Mesendoderm (in vitro differentiated cells): ENCODE data around the gene ZIM2.

Experiments used
- DNase-seq: peaks from one replicate; pipeline ENCODE4 v3.0.0; 2013
- H2AK5ac ChIP-seq: 2 replicates; pipeline ENCODE4 v1.6.1; 2013; ENCODE audit warnings: low read length, inconsistent platforms
- H2BK120ac ChIP-seq: 2 replicates; pipeline ENCODE4 v1.6.1; 2013; ENCODE audit warnings: low read depth, mild to moderate bottlenecking, low read length, moderate library complexity, mixed read lengths
- H2BK15ac ChIP-seq: replicated peaks from 2 replicates; pipeline ENCODE4 v1.6.1; 2013; ENCODE audit warnings: low read depth, mild to moderate bottlenecking, moderate library complexity
- H2BK5ac ChIP-seq: 2 replicates; pipeline ENCODE4 v1.6.1; 2013; ENCODE audit warnings: low read length, inconsistent platforms
- H3K18ac ChIP-seq: 2 replicates; pipeline ENCODE4 v1.6.1; 2013; ENCODE audit warnings: mild to moderate bottlenecking, low read length, mixed read lengths
- H3K23ac ChIP-seq: one replicate; pipeline ENCODE4 v1.6.1; 2013; ENCODE audit warnings: low read length
- H3K27ac ChIP-seq: 2 replicates; pipeline ENCODE4 v1.5.1; 2013; ENCODE audit warnings: low read depth, mild to moderate bottlenecking, inconsistent platforms, low read length, moderate library complexity
- H3K27me3 ChIP-seq: 2 replicates; pipeline ENCODE4 v1.6.1; 2013; ENCODE audit warnings: low read length, control low read depth, mild to moderate bottlenecking, inconsistent platforms; ENCODE audit not compliant: insufficient read depth, poor library complexity
- H3K36me3 ChIP-seq: 2 replicates; pipeline ENCODE4 v1.6.1; 2013; ENCODE audit warnings: low read length, inconsistent platforms; ENCODE audit not compliant: control insufficient read depth, insufficient read depth
- H3K4ac ChIP-seq: one replicate; pipeline ENCODE4 v1.6.1; 2013; ENCODE audit warnings: low read depth, mild to moderate bottlenecking, low read length, moderate library complexity
- H3K4me1 ChIP-seq: 2 replicates; pipeline ENCODE4 v1.6.1; 2013; ENCODE audit warnings: low read depth, low read length, inconsistent platforms; ENCODE audit not compliant: control insufficient read depth
- H3K4me2 ChIP-seq: 2 replicates; pipeline ENCODE4 v1.6.1; 2013; ENCODE audit warnings: low read length
- H3K4me3 ChIP-seq: 2 replicates; pipeline ENCODE4 v1.5.1; 2013; ENCODE audit warnings: mild to moderate bottlenecking, low read length
- H3K56ac ChIP-seq: one replicate; pipeline ENCODE4 v1.6.1; 2013; ENCODE audit warnings: low read length
- H3K79me1 ChIP-seq: 2 replicates; pipeline ENCODE4 v1.6.1; 2013; ENCODE audit warnings: low read length, inconsistent platforms
- H3K79me2 ChIP-seq: 2 replicates; pipeline ENCODE4 v1.6.1; 2013; ENCODE audit warnings: mild to moderate bottlenecking, low read length; ENCODE audit not compliant: control insufficient read depth, insufficient read depth
- H3K9ac ChIP-seq: 2 replicates; pipeline ENCODE4 v1.6.1; 2013; ENCODE audit warnings: low read length, inconsistent platforms
- H4K5ac ChIP-seq: one replicate; pipeline ENCODE4 v1.6.1; 2013; ENCODE audit warnings: low read length
- H4K8ac ChIP-seq: one replicate; pipeline ENCODE4 v1.6.1; 2013; ENCODE audit warnings: low read depth, mild to moderate bottlenecking, control low read depth, low read length, moderate library complexity
- WGBS: extraction: QIAGEN DNeasy Blood & Tissue Kit; methylation state at CpG from one replicate; pipeline ENCODE4 v1.1.7; 2013; ENCODE audit warnings: low lambda C conversion rate, missing lambda C conversion rate; ENCODE audit not compliant: insufficient coverage; ENCODE audit errors: extremely low coverage; 5-methylcytosine and 5-hydroxymethylcytosine counted together

The ZIM2 gene

DNA sequence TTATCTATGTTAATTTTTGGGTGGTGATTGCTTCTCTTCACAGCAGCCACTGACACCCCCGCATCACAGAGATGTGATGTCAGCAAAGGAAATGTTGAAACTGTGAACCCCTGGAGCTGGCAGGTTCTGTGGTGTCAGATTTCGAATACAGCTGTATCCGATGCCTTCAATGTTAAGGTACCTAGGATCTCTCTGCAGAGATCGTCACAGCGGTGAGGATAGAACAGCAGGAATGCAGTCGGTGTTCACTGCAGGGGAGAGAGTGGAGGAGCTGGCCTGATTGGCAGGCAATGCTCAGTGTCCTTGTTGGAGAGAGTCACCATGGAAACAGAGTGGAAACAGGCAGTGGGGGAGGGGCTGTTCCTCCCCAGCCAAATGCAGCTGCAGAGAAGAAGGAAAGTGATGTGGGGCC lies 89.4 kb downstream of the ZIM2 start:
- no peak overlapping the region for H3K4ac ChIP-seq
- no peak overlapping the region for H4K8ac ChIP-seq
- no peak overlapping the region for H3K23ac ChIP-seq
- H3K79me2 ChIP-seq, result no peaks in the 10 kb centered on the region
- no peak overlapping the region for H3K18ac ChIP-seq
- H3K27ac ChIP-seq, result no peak overlapping the region
- no peak overlapping the region for H2BK5ac ChIP-seq
- H2AK5ac ChIP-seq, result no peak overlapping the region
- H3K36me3 ChIP-seq, result no peaks in the 10 kb centered on the region
- H4K5ac ChIP-seq, result no peak overlapping the region
- no peaks in the 10 kb centered on the region for H3K27me3 ChIP-seq
- peak; percentile 94 for DNase-seq
- no peaks in the 10 kb centered on the region for H3K79me1 ChIP-seq
- no peak overlapping the region for H3K56ac ChIP-seq
- WGBS, result no CpG with 5 or more reads among the region's 6 CpGs
- no peak overlapping the region for H3K9ac ChIP-seq
- H3K4me2 ChIP-seq, result no peak overlapping the region
- no peaks in the 10 kb centered on the region for H3K4me1 ChIP-seq
- H2BK120ac ChIP-seq, result no peak overlapping the region
- no peak overlapping the region for H3K4me3 ChIP-seq
- no peak overlapping the region for H2BK15ac ChIP-seq

DNA sequence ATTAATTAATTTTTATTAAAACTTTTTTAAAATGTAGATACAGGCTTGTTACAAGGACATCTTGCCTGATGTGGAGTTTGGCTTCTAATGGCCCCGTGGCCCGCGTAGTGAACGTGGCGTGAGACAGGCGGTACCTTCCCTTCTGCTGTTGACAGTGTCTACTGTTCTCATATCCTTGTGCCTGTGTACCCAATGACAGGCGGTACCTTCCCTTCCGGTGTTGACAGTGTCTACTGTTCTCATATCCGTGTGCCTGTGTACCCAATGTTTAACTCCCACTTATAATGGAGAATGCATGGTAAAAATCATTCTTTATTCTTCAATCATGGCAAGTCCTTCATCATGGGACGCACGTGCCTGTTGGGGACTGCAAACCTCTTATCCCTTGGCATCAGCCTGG lies 89.9 kb downstream of the ZIM2 start:
- H2AK5ac ChIP-seq, result no peak overlapping the region
- H3K27me3 ChIP-seq, result no peaks in the 10 kb centered on the region
- H3K4me3 ChIP-seq, result no peak overlapping the region
- H3K36me3 ChIP-seq, result no peaks in the 10 kb centered on the region
- H3K4ac ChIP-seq, result no peak overlapping the region
- DNase-seq, result no peak
- no peaks in the 10 kb centered on the region for H3K79me2 ChIP-seq
- no peak overlapping the region for H3K27ac ChIP-seq
- no peaks in the 10 kb centered on the region for H3K4me1 ChIP-seq
- no peak overlapping the region for H2BK5ac ChIP-seq
- H3K4me2 ChIP-seq, result no peak overlapping the region
- H3K56ac ChIP-seq, result no peak overlapping the region
- H3K79me1 ChIP-seq, result no peaks in the 10 kb centered on the region
- H4K8ac ChIP-seq, result no peak overlapping the region
- WGBS, result no CpG with 5 or more reads among the region's 11 CpGs
- H4K5ac ChIP-seq, result no peak overlapping the region
- H2BK120ac ChIP-seq, result no peak overlapping the region
- no peak overlapping the region for H3K9ac ChIP-seq
- no peak overlapping the region for H2BK15ac ChIP-seq
- H3K18ac ChIP-seq, result no peak overlapping the region
- no peak overlapping the region for H3K23ac ChIP-seq

DNA sequence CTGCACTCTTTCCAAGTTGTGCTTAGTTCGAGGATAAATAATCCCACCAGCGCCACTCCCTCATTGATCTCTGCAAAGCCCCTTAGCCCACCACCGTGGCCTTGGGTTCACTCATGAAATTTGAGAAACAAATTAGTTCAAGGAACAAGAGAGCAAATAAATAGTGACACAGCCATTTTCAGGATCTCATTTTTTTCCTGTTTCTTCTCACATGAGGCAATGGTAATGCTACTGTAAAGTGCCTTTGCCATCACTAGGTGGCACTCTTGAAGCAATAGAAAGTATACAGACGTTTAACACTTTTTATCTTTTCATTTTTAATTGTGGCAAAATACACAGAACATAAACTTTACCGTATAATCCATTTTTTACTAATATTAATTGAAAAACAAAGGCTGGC lies 92.1 kb downstream of the ZIM2 start:
- no peak overlapping the region for H3K27ac ChIP-seq
- H3K56ac ChIP-seq, result no peak overlapping the region
- no peaks in the 10 kb centered on the region for H3K36me3 ChIP-seq
- no peaks in the 10 kb centered on the region for H3K79me1 ChIP-seq
- H4K8ac ChIP-seq, result no peak overlapping the region
- WGBS, result no CpG with 5 or more reads among the region's 5 CpGs
- H3K4me3 ChIP-seq, result no peak overlapping the region
- no peaks in the 10 kb centered on the region for H3K4me1 ChIP-seq
- H3K4ac ChIP-seq, result no peak overlapping the region
- H3K9ac ChIP-seq, result no peak overlapping the region
- no peak overlapping the region for H3K18ac ChIP-seq
- H3K4me2 ChIP-seq, result no peak overlapping the region
- H2AK5ac ChIP-seq, result no peak overlapping the region
- no peak overlapping the region for H2BK5ac ChIP-seq
- peak; percentile 31 for DNase-seq
- H2BK120ac ChIP-seq, result no peak overlapping the region
- no peaks in the 10 kb centered on the region for H3K27me3 ChIP-seq
- no peak overlapping the region for H2BK15ac ChIP-seq
- no peak overlapping the region for H4K5ac ChIP-seq
- no peaks in the 10 kb centered on the region for H3K79me2 ChIP-seq
- H3K23ac ChIP-seq, result no peak overlapping the region

GRCh38 chr19:56746367-56746766 lies 94.2 kb downstream of the ZIM2 start:
- Histone ChIP-seq H2BK5ac (no peak overlapping the region), H4K5ac (no peak overlapping the region), H2AK5ac (no peak overlapping the region), H2BK120ac (no peak overlapping the region), H3K4me1 (no peaks in the 10 kb centered on the region), H3K79me1 (no peaks in the 10 kb centered on the region), H3K79me2 (no peaks in the 10 kb centered on the region), H3K4me2 (no peak overlapping the region), H3K9ac (no peak overlapping the region), H3K4ac (no peak overlapping the region), H4K8ac (no peak overlapping the region), H2BK15ac (no peak overlapping the region), H3K23ac (no peak overlapping the region), H3K4me3 (no peak overlapping the region), H3K18ac (no peak overlapping the region), H3K27me3 (no peaks in the 10 kb centered on the region), H3K27ac (no peak overlapping the region), H3K56ac (no peak overlapping the region), H3K36me3 (no peaks in the 10 kb centered on the region)
- WGBS, result no CpG with 5 or more reads among the region's 3 CpGs
- no peak for DNase-seq

- H3K4me1 ChIP-seq, result no peaks in the 10 kb centered on the region
Measured at GRCh38 chr19:56740501-56740900, 100.0 kb downstream of the ZIM2 start.

DNA sequence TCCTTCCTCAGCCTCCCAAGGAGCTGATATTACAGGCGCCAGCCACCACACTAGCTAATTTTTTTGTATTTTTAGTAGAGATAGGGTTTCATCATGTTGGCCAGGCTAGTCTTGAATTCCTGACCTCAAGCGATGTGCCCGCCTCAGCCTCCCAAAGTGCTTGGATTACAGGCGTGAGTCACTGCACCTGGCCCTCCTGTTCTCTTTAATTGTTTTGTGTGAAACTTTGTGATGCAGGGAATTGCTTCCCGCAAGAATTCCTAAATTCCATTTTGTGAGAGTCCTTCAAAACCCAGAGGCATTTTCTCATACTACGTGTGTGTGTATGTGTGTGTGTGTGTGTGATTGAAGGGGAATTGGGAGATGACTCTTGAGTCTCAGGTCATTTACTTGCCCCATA lies 104.0 kb downstream of the ZIM2 start:
- no peak overlapping the region for H2BK120ac ChIP-seq
- no peak overlapping the region for H3K4me3 ChIP-seq
- no peak overlapping the region for H2BK5ac ChIP-seq
- no peak overlapping the region for H3K23ac ChIP-seq
- H3K4ac ChIP-seq, result no peak overlapping the region
- H3K56ac ChIP-seq, result no peak overlapping the region
- no peak overlapping the region for H3K18ac ChIP-seq
- H3K79me1 ChIP-seq, result no peaks in the 10 kb centered on the region
- no peak overlapping the region for H2BK15ac ChIP-seq
- H3K79me2 ChIP-seq, result no peaks in the 10 kb centered on the region
- no peaks in the 10 kb centered on the region for H3K36me3 ChIP-seq
- no peak overlapping the region for H2AK5ac ChIP-seq
- no peaks in the 10 kb centered on the region for H3K27me3 ChIP-seq
- H4K5ac ChIP-seq, result no peak overlapping the region
- no peak overlapping the region for H3K4me2 ChIP-seq
- H3K27ac ChIP-seq, result no peak overlapping the region
- H3K9ac ChIP-seq, result no peak overlapping the region
- DNase-seq, result no peak
- H4K8ac ChIP-seq, result no peak overlapping the region
- WGBS, result no CpG with 5 or more reads among the region's 6 CpGs
- H3K4me1 ChIP-seq, result no peaks in the 10 kb centered on the region

More at GRCh38 chr19:56740501-56740900, 100.0 kb downstream of the ZIM2 start:
- Histone ChIP-seq H3K4me3 (no peak overlapping the region), H3K4ac (no peak overlapping the region), H3K27ac (no peak overlapping the region), H3K79me1 (no peaks in the 10 kb centered on the region), H2BK5ac (no peak overlapping the region), H2AK5ac (no peak overlapping the region), H3K36me3 (no peaks in the 10 kb centered on the region), H3K18ac (no peak overlapping the region), H3K4me2 (no peak overlapping the region), H3K56ac (no peak overlapping the region), H4K5ac (no peak overlapping the region), H3K27me3 (no peaks in the 10 kb centered on the region), H2BK120ac (no peak overlapping the region), H4K8ac (no peak overlapping the region), H3K79me2 (no peaks in the 10 kb centered on the region), H3K23ac (no peak overlapping the region), H3K9ac (no peak overlapping the region), H2BK15ac (no peak overlapping the region)
- peak; percentile 31 for DNase-seq
- WGBS, result no CpG with 5 or more reads among the region's 3 CpGs
